ENCODE data around the gene TMC1.

The TMC1 gene

DNA sequence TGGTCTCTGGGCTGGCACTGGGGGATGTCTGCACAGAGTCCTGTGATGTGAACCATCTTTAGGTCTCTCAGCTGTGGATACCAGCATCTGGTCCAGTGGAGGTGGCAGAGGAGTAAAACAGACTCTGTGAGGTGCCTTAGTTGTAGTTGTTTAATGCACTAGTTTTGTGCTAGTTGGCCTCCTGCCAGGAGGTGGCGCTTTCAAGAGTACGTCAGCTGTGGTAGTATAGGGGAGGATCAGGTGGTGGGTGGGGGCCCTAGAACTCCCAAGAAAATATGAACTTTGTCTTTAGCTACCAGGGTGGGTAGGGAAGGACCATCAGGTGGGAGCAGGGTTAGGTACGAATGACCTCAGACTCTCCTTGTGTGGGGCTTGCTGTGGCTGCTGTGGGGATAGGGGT, 197.1 kb downstream of the TMC1 start:
- Histone ChIP-seq H3K27me3 (ENCODE audit: control insufficient read depth in 1 of 2, insufficient read depth in 1 of 2, low read length in 2 of 2) (peaks cover 4 to 9% of the 10 kb centered on the region in 2 experiments), H3K4ac (ENCODE audit: low read depth in 1 of 2, low read length in 2 of 2) (no peak overlapping the region), H3K14ac (ENCODE audit: low read length in 2 of 2) (no peak overlapping the region), H3K27ac (ENCODE audit: low read length, poor library complexity, severe bottlenecking) (no peak overlapping the region), H3K23ac (ENCODE audit: low read length in 2 of 2) (no peak overlapping the region), H2BK15ac (ENCODE audit: low read depth, poor library complexity, severe bottlenecking) (no peak overlapping the region), H3K4me2 (ENCODE audit: low read length, poor library complexity, severe bottlenecking) (no peak overlapping the region), H3K4me1 (ENCODE audit: control insufficient read depth, insufficient read depth, low read depth, low read length) (no peaks in the 10 kb centered on the region), H2BK12ac (ENCODE audit: low read length in 2 of 2) (no peak overlapping the region), H2BK120ac (ENCODE audit: low read depth, low read length) (no peak overlapping the region), H3K36me3 (ENCODE audit: control insufficient read depth in 1 of 2, insufficient read depth in 2 of 2, low read depth in 1 of 2, low read length in 2 of 2) (no peaks in the 10 kb centered on the region), H3K4me3 (ENCODE audit: insufficient read depth in 1 of 2, low read depth in 1 of 2, low read length in 2 of 2) (no peak overlapping the region), H2BK5ac (ENCODE audit: low read depth, low read length, poor library complexity, severe bottlenecking) (no peak overlapping the region), H3K18ac (ENCODE audit: low read depth in 1 of 2, low read length in 2 of 2) (no peak overlapping the region), H4K91ac (ENCODE audit: low read length) (no peak overlapping the region), H4K8ac (ENCODE audit: low read length) (no peak overlapping the region), H2AK5ac (ENCODE audit: low read length, severe bottlenecking) (no peak overlapping the region), H2AFZ (ENCODE audit: low read depth, low read length) (no peak overlapping the region), H3K79me1 (replicated peaks; ENCODE audit: low read length, poor library complexity, severe bottlenecking) (no peaks in the 10 kb centered on the region), H3K9me3 (ENCODE audit: control insufficient read depth, low read length) (peaks cover 7% of the 10 kb centered on the region), H3K9ac (ENCODE audit: low read length) (no peak overlapping the region)
- no peak for DNase-seq
- 89% methylated on average over 3 of the region's 3 CpGs for WGBS

GRCh38 chr9:72721067-72721466, 199.7 kb downstream of the TMC1 start:
- 59% methylated on average over 1 of the region's 1 CpG for WGBS
- Histone ChIP-seq H4K8ac (ENCODE audit: low read length) (no peak overlapping the region), H3K79me1 (replicated peaks; ENCODE audit: low read length, poor library complexity, severe bottlenecking) (no peaks in the 10 kb centered on the region), H3K36me3 (ENCODE audit: control insufficient read depth in 1 of 2, insufficient read depth in 2 of 2, low read depth in 1 of 2, low read length in 2 of 2) (no peaks in the 10 kb centered on the region), H4K91ac (ENCODE audit: low read length) (no peak overlapping the region), H2BK5ac (ENCODE audit: low read depth, low read length, poor library complexity, severe bottlenecking) (no peak overlapping the region), H3K9me3 (ENCODE audit: control insufficient read depth, low read length) (peaks cover 7% of the 10 kb centered on the region), H3K23ac (ENCODE audit: low read length in 2 of 2) (no peak overlapping the region), H3K27ac (ENCODE audit: low read length, poor library complexity, severe bottlenecking) (no peak overlapping the region), H3K14ac (ENCODE audit: low read length in 2 of 2) (no peak overlapping the region), H2AK5ac (ENCODE audit: low read length, severe bottlenecking) (no peak overlapping the region), H2BK15ac (ENCODE audit: low read depth, poor library complexity, severe bottlenecking) (no peak overlapping the region), H2BK120ac (ENCODE audit: low read depth, low read length) (no peak overlapping the region), H3K4me1 (ENCODE audit: control insufficient read depth, insufficient read depth, low read depth, low read length) (no peaks in the 10 kb centered on the region), H3K18ac (ENCODE audit: low read depth in 1 of 2, low read length in 2 of 2) (no peak overlapping the region), H3K9ac (ENCODE audit: low read length) (no peak overlapping the region), H2AFZ (ENCODE audit: low read depth, low read length) (no peak overlapping the region), H3K4me2 (ENCODE audit: low read length, poor library complexity, severe bottlenecking) (no peak overlapping the region), H3K4ac (ENCODE audit: low read depth in 1 of 2, low read length in 2 of 2) (no peak overlapping the region), H2BK12ac (ENCODE audit: low read length in 2 of 2) (no peak overlapping the region), H3K27me3 (ENCODE audit: control insufficient read depth in 1 of 2, insufficient read depth in 1 of 2, low read length in 2 of 2) (peaks cover 4 to 9% of the 10 kb centered on the region in 2 experiments), H3K4me3 (ENCODE audit: insufficient read depth in 1 of 2, low read depth in 1 of 2, low read length in 2 of 2) (no peak overlapping the region)
- no peak for DNase-seq

GRCh38 chr9:72726947-72727346, 205.5 kb downstream of the TMC1 start:
- Histone ChIP-seq H3K27ac (ENCODE audit: low read length, poor library complexity, severe bottlenecking) (no peak overlapping the region), H2BK5ac (ENCODE audit: low read depth, low read length, poor library complexity, severe bottlenecking) (no peak overlapping the region), H3K4ac (ENCODE audit: low read depth in 1 of 2, low read length in 2 of 2) (no peak overlapping the region), H3K14ac (ENCODE audit: low read length in 2 of 2) (no peak overlapping the region), H3K4me3 (ENCODE audit: insufficient read depth in 1 of 2, low read depth in 1 of 2, low read length in 2 of 2) (no peak overlapping the region), H2BK12ac (ENCODE audit: low read length in 2 of 2) (no peak overlapping the region), H3K9ac (ENCODE audit: low read length) (no peak overlapping the region), H3K9me3 (ENCODE audit: control insufficient read depth, low read length) (peaks cover 7% of the 10 kb centered on the region), H3K79me1 (replicated peaks; ENCODE audit: low read length, poor library complexity, severe bottlenecking) (no peaks in the 10 kb centered on the region), H4K91ac (ENCODE audit: low read length) (no peak overlapping the region), H3K36me3 (ENCODE audit: control insufficient read depth in 1 of 2, insufficient read depth in 2 of 2, low read depth in 1 of 2, low read length in 2 of 2) (no peaks in the 10 kb centered on the region), H2BK120ac (ENCODE audit: low read depth, low read length) (no peak overlapping the region), H3K4me2 (ENCODE audit: low read length, poor library complexity, severe bottlenecking) (no peak overlapping the region), H4K8ac (ENCODE audit: low read length) (no peak overlapping the region), H3K27me3 (ENCODE audit: control insufficient read depth in 1 of 2, insufficient read depth in 1 of 2, low read length in 2 of 2) (no peaks in the 10 kb centered on the region), H2AFZ (ENCODE audit: low read depth, low read length) (no peak overlapping the region), H3K4me1 (ENCODE audit: control insufficient read depth, insufficient read depth, low read depth, low read length) (no peaks in the 10 kb centered on the region), H3K23ac (ENCODE audit: low read length in 2 of 2) (no peak overlapping the region), H2AK5ac (ENCODE audit: low read length, severe bottlenecking) (no peak overlapping the region), H2BK15ac (ENCODE audit: low read depth, poor library complexity, severe bottlenecking) (no peak overlapping the region), H3K18ac (ENCODE audit: low read depth in 1 of 2, low read length in 2 of 2) (no peak overlapping the region)
- no peak for DNase-seq
- WGBS: 59% methylated on average over 2 of the region's 2 CpGs

GRCh38 chr9:72728031-72728770, 206.8 kb downstream of the TMC1 start:
- H3K4ac ChIP-seq (ENCODE audit: low read depth in 1 of 2, low read length in 2 of 2): no peak overlapping the region
- H3K9ac ChIP-seq (ENCODE audit: low read length): no peak overlapping the region
- no peak overlapping the region for H4K8ac ChIP-seq (ENCODE audit: low read length)
- no peaks in the 10 kb centered on the region for H3K9me3 ChIP-seq (ENCODE audit: control insufficient read depth, low read length)
- DNase-seq: no peak
- H3K4me2 ChIP-seq (ENCODE audit: low read length, poor library complexity, severe bottlenecking): no peak overlapping the region
- no peak overlapping the region for H3K18ac ChIP-seq (ENCODE audit: low read depth in 1 of 2, low read length in 2 of 2)
- no peak overlapping the region for H2BK5ac ChIP-seq (ENCODE audit: low read depth, low read length, poor library complexity, severe bottlenecking)
- H2BK120ac ChIP-seq (ENCODE audit: low read depth, low read length): no peak overlapping the region
- no peaks in the 10 kb centered on the region for H3K4me1 ChIP-seq (ENCODE audit: control insufficient read depth, insufficient read depth, low read depth, low read length)
- H3K14ac ChIP-seq (ENCODE audit: low read length in 2 of 2): no peak overlapping the region
- H2BK12ac ChIP-seq (ENCODE audit: low read length in 2 of 2): no peak overlapping the region
- no peak overlapping the region for H3K27ac ChIP-seq (ENCODE audit: low read length, poor library complexity, severe bottlenecking)
- no peak overlapping the region for H2BK15ac ChIP-seq (ENCODE audit: low read depth, poor library complexity, severe bottlenecking)
- no peak overlapping the region for H2AK5ac ChIP-seq (ENCODE audit: low read length, severe bottlenecking)
- H2AFZ ChIP-seq (ENCODE audit: low read depth, low read length): no peak overlapping the region
- H3K27me3 ChIP-seq (ENCODE audit: control insufficient read depth in 1 of 2, insufficient read depth in 1 of 2, low read length in 2 of 2): no peaks in the 10 kb centered on the region
- H3K79me1 ChIP-seq (replicated peaks; ENCODE audit: low read length, poor library complexity, severe bottlenecking): no peaks in the 10 kb centered on the region
- no peaks in the 10 kb centered on the region for H3K36me3 ChIP-seq (ENCODE audit: control insufficient read depth in 1 of 2, insufficient read depth in 2 of 2, low read depth in 1 of 2, low read length in 2 of 2)
- no peak overlapping the region for H3K4me3 ChIP-seq (ENCODE audit: insufficient read depth in 1 of 2, low read depth in 1 of 2, low read length in 2 of 2)
- H3K23ac ChIP-seq (ENCODE audit: low read length in 2 of 2): no peak overlapping the region
- H4K91ac ChIP-seq (ENCODE audit: low read length): no peak overlapping the region

Measured in mesenchymal stem cell (in vitro differentiated cells and primary cell).